Nephron (organoid): ENCODE data around the gene TMC5.

Experiments
- H3K27ac Mint-ChIP-seq, 3 experiments: 2 replicates each; pipeline ENCODE4 v1.8.0; 2020; ENCODE audit warnings: mixed read lengths in 3 of 3, mild to moderate bottlenecking in 2 of 3, moderate library complexity in 1 of 3
- H3K27me3 Mint-ChIP-seq: 2 replicates; pipeline ENCODE4 v1.8.0; 2021; ENCODE audit warnings: low read depth, mild to moderate bottlenecking, moderate library complexity, mixed read lengths
- H3K36me3 Mint-ChIP-seq: 2 replicates; pipeline ENCODE4 v1.8.0; 2020; ENCODE audit warnings: low read depth, mixed read lengths
- H3K4me1 Mint-ChIP-seq: 2 replicates; pipeline ENCODE4 v1.8.0; 2020; ENCODE audit warnings: mixed read lengths
- H3K4me3 Mint-ChIP-seq, 3 experiments: 2 replicates each; pipeline ENCODE4 v1.8.0; 2020; ENCODE audit warnings: mild to moderate bottlenecking in 3 of 3, mixed read lengths in 3 of 3, moderate library complexity in 2 of 3
- H3K9me3 Mint-ChIP-seq: 2 replicates; pipeline ENCODE4 v1.8.0; 2020; ENCODE audit warnings: mixed read lengths
- CTCF ChIP-seq, 3 experiments: fragments of 200-600 bp; sonication (generic); IDR thresholded peaks; one replicate each; pipeline ENCODE4 v1.5.0; 2021; ENCODE audit warnings: antibody characterized with exemption in 3 of 3; ENCODE audit not compliant: unreplicated experiment in 3 of 3

TMC5 gene

GRCh38 chr16:19415461-19415860, 2.2 kb upstream of the TMC5 start:
- Mint-ChIP-seq H3K4me3 (no peak overlapping the region), H3K27me3 (peaks cover 63% of the 10 kb centered on the region), H3K27ac (no peak overlapping the region), H3K4me1 (peaks cover under 1% of the 10 kb centered on the region), H3K9me3 (no peaks in the 10 kb centered on the region), H3K36me3 (no peaks in the 10 kb centered on the region)
- no peak for TF ChIP-seq CTCF (IDR thresholded peaks at IDR 0.05; ENCODE audit: unreplicated experiment in 3 of 3)

GRCh38 chr16:19415918-19416317, 1.8 kb upstream of the TMC5 start:
- Mint-ChIP-seq H3K27me3 (peaks cover 59% of the 10 kb centered on the region), H3K9me3 (no peaks in the 10 kb centered on the region), H3K27ac (no peak overlapping the region), H3K4me3 (no peak overlapping the region), H3K36me3 (no peaks in the 10 kb centered on the region), H3K4me1 (no peaks in the 10 kb centered on the region)
- TF ChIP-seq CTCF (IDR thresholded peaks at IDR 0.05; ENCODE audit: unreplicated experiment in 3 of 3): no peak

- Mint-ChIP-seq H3K27ac (no peak overlapping the region), H3K9me3 (no peaks in the 10 kb centered on the region), H3K36me3 (no peaks in the 10 kb centered on the region), H3K4me3 (no peak overlapping the region), H3K4me1 (no peaks in the 10 kb centered on the region), H3K27me3 (peaks cover 36% of the 10 kb centered on the region)
- TF ChIP-seq CTCF (IDR thresholded peaks at IDR 0.05; ENCODE audit: unreplicated experiment in 3 of 3): no peak
Observed at GRCh38 chr16:19418200-19418599, 517 bp downstream of the TMC5 start.

GRCh38 chr16:19419698-19420075, 2.0 kb downstream of the TMC5 start:
- no peaks in the 10 kb centered on the region for H3K36me3 Mint-ChIP-seq
- H3K4me1 Mint-ChIP-seq: no peaks in the 10 kb centered on the region
- peaks cover 24% of the 10 kb centered on the region for H3K27me3 Mint-ChIP-seq
- TF ChIP-seq CTCF (IDR thresholded peaks at IDR 0.05; ENCODE audit: unreplicated experiment in 3 of 3): no peak
- H3K4me3 Mint-ChIP-seq: no peak overlapping the region
- H3K9me3 Mint-ChIP-seq: no peaks in the 10 kb centered on the region
- no peak overlapping the region for H3K27ac Mint-ChIP-seq

GRCh38 chr16:19424478-19424877, 6.8 kb downstream of the TMC5 start:
- TF ChIP-seq CTCF (IDR thresholded peaks at IDR 0.05; ENCODE audit: unreplicated experiment in 3 of 3): no peak
- Mint-ChIP-seq H3K27me3 (peaks cover 8% of the 10 kb centered on the region), H3K4me1 (no peaks in the 10 kb centered on the region), H3K4me3 (no peak overlapping the region), H3K27ac (no peak overlapping the region), H3K9me3 (no peaks in the 10 kb centered on the region), H3K36me3 (no peaks in the 10 kb centered on the region)

GRCh38 chr16:19430345-19430744, 12.7 kb downstream of the TMC5 start:
- H3K27me3 Mint-ChIP-seq: peaks cover 8% of the 10 kb centered on the region
- no peaks in the 10 kb centered on the region for H3K4me1 Mint-ChIP-seq
- H3K9me3 Mint-ChIP-seq: no peaks in the 10 kb centered on the region
- H3K4me3 Mint-ChIP-seq: no peak overlapping the region
- TF ChIP-seq CTCF (IDR thresholded peaks at IDR 0.05; ENCODE audit: unreplicated experiment in 3 of 3): no peak
- no peak overlapping the region for H3K27ac Mint-ChIP-seq
- no peaks in the 10 kb centered on the region for H3K36me3 Mint-ChIP-seq
